ENCODE results near the gene DYNC2H1.

DNA sequence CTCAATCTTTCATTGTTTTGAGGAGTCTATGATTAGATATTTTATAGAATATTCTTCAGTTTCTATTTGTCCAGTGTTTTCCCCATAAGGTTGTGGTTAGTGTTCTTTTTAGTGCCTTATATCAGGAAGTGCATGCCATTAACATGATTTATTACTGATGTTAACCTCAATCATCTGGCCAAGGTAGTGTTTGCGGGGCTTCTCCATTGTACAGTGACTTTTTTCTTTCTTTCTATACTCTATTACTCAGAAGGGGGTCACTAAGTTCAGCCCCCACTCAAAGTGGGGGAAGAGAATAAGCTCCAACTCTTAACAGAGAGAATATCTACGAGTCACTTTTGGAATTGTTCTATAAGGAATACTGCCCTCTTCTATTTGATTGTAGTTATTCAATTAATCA is 415.8 kb downstream of the DYNC2H1 start:
- TF ChIP-seq, protein P1, sequence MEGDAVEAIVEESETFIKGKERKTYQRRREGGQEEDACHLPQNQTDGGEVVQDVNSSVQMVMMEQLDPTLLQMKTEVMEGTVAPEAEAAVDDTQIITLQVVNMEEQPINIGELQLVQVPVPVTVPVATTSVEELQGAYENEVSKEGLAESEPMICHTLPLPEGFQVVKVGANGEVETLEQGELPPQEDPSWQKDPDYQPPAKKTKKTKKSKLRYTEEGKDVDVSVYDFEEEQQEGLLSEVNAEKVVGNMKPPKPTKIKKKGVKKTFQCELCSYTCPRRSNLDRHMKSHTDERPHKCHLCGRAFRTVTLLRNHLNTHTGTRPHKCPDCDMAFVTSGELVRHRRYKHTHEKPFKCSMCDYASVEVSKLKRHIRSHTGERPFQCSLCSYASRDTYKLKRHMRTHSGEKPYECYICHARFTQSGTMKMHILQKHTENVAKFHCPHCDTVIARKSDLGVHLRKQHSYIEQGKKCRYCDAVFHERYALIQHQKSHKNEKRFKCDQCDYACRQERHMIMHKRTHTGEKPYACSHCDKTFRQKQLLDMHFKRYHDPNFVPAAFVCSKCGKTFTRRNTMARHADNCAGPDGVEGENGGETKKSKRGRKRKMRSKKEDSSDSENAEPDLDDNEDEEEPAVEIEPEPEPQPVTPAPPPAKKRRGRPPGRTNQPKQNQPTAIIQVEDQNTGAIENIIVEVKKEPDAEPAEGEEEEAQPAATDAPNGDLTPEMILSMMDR (IDR thresholded peaks at IDR 0.05; ENCODE audit: borderline replicate concordance, extremely low read depth, low read length, poor library complexity, severe bottlenecking) = no peak
- no peak for TF ChIP-seq EZH2 (IDR thresholded peaks at IDR 0.05; ENCODE audit: borderline replicate concordance, low read depth, low read length, severe bottlenecking)
